WERI-Rb-1 (cell line): ENCODE measurements around the gene ZYX.

Source experiments
- DNase-seq: peaks from one replicate; pipeline ENCODE4 v3.0.0-alpha.2; 2020
- H3K27ac ChIP-seq: fragments of 250-450 bp; sonication (Bioruptor Pico); 2 replicates; pipeline ENCODE4 v1.5.1; 2020; ENCODE audit warnings: mild to moderate bottlenecking, moderate library complexity
- H3K27me3 ChIP-seq: fragments of 250-450 bp; sonication (Bioruptor Pico); 2 replicates; pipeline ENCODE4 v1.5.1; 2021; ENCODE audit warnings: mild to moderate bottlenecking, low read depth, moderate library complexity; ENCODE audit not compliant: insufficient read depth, severe bottlenecking
- H3K36me3 ChIP-seq: fragments of 250-450 bp; sonication (Bioruptor Pico); 2 replicates; pipeline ENCODE4 v1.5.1; 2020; ENCODE audit warnings: mild to moderate bottlenecking, moderate library complexity
- H3K4me3 ChIP-seq: 2 replicates; pipeline ENCODE4 v1.5.1; 2011; ENCODE audit warnings: low read depth, mild to moderate bottlenecking, control low read depth, low read length
- H3K9me3 ChIP-seq: fragments of 250-450 bp; sonication (Bioruptor Pico); 2 replicates; pipeline ENCODE4 v1.5.1; 2021; ENCODE audit warnings: mild to moderate bottlenecking, moderate library complexity; ENCODE audit not compliant: severe bottlenecking
- TF ChIP-seq, protein P1 (sequence below): IDR thresholded peaks from 2 replicates; pipeline ENCODE4 v1.5.1; 2011; ENCODE audit warnings: low read depth, mild to moderate bottlenecking, control low read depth, inconsistent platforms, low read length

The ZYX gene

DNA sequence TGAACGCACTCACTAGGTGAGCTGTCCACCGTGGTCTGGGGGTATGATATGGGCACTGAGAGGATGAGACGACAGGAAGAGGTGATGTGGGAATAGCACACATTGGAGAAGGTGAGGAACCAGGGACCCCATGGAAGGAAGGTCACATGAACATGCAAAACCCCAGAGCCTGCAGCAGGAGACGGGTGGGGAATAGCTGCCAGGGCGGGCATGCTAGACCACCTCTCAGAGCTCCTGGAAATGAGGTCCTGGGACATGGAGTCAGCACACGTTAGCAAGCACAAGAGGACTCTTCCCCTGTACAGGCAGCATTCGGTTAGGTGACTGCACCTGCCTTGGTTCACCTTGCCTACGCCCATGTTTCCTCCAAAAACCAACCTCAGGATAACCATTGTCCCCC lies 26.8 kb upstream of the ZYX start:
- TF ChIP-seq, protein P1, sequence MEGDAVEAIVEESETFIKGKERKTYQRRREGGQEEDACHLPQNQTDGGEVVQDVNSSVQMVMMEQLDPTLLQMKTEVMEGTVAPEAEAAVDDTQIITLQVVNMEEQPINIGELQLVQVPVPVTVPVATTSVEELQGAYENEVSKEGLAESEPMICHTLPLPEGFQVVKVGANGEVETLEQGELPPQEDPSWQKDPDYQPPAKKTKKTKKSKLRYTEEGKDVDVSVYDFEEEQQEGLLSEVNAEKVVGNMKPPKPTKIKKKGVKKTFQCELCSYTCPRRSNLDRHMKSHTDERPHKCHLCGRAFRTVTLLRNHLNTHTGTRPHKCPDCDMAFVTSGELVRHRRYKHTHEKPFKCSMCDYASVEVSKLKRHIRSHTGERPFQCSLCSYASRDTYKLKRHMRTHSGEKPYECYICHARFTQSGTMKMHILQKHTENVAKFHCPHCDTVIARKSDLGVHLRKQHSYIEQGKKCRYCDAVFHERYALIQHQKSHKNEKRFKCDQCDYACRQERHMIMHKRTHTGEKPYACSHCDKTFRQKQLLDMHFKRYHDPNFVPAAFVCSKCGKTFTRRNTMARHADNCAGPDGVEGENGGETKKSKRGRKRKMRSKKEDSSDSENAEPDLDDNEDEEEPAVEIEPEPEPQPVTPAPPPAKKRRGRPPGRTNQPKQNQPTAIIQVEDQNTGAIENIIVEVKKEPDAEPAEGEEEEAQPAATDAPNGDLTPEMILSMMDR: no peak
- DNase-seq: no peak
- no peaks in the 10 kb centered on the region for H3K27me3 ChIP-seq

DNA sequence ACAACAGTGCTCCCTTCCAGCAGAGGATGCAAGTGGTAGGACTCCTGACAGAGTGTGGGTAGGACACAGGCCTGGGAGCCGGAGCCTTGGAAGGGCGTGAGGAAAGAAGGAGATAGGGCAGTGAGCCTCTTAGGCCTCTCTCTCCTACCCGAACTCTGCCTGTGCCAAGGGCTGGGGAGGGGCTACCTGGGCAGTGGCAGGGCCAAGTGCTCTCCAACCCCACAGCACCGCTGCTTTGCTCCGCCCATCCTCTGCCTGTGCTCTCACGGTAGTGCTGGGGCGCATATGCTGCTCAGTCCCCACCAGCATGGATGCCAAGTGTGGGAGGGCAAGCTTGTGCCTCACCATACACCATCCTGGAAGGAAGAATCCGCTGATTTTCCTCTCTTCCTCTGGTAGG lies 26.2 kb upstream of the ZYX start:
- Histone ChIP-seq H3K36me3 (no peaks in the 10 kb centered on the region), H3K4me3 (no peak overlapping the region), H3K9me3 (no peaks in the 10 kb centered on the region), H3K27ac (no peak overlapping the region), H3K27me3 (no peaks in the 10 kb centered on the region)
- TF ChIP-seq, protein P1: no peak
- no peak for DNase-seq

More for the DNA sequence above, 26.8 kb upstream of the ZYX start:
- Histone ChIP-seq H3K27ac (no peak overlapping the region), H3K36me3 (no peaks in the 10 kb centered on the region), H3K9me3 (no peaks in the 10 kb centered on the region), H3K4me3 (no peak overlapping the region)

DNA sequence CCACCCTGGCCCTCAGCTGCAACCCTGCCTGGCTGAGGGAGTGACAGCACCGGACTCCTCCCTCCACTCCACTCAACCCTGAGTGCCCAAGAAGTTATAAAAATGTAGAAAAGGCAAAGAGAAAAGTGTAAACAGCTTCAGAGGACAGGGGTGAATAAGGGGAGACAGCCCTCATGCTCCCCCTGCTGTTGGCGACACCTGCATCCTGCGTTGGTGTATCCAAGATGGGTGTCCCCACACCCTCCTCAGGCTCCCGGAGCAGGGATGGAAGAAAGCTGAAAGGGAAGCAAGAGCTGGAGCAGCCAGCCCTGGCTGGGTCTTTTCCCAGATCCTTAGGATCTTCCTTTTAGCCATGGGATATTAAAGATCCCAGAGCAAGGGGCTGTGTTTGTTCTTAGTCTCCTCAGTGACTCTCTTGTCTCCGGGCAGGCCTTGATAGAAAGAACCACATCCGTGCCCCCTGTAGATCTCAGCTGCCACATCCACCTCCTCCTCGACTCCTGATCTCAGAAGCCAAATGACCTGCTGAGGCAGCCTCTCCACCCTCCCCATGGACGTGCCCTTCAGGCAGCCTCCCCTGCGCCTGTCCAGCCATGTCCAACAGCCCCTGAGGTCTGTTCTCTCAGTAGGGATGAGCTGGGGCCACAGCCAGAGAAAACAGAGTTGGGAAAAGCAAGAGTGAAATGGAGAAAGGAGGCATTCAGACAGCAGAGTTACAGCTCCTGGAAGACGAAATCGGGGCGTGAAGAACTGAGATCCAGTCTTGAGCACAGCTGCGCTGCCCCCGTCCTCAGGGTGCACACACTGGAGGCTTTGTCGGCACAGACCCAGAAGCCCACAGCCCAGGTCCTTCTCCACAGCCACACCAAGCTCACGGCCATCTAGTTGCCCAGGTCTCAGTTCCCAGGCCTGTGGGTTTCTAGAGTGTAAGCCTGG lies 25.4 kb upstream of the ZYX start:
- TF ChIP-seq, protein P1: peak; percentile 35; the same call in 1 of the 2 replicates
- Histone ChIP-seq H3K27me3 (peaks cover under 1% of the 10 kb centered on the region), H3K9me3 (no peaks in the 10 kb centered on the region), H3K36me3 (no peaks in the 10 kb centered on the region), H3K4me3 (no peak overlapping the region), H3K27ac (no peak overlapping the region)
- no peak for DNase-seq

DNA sequence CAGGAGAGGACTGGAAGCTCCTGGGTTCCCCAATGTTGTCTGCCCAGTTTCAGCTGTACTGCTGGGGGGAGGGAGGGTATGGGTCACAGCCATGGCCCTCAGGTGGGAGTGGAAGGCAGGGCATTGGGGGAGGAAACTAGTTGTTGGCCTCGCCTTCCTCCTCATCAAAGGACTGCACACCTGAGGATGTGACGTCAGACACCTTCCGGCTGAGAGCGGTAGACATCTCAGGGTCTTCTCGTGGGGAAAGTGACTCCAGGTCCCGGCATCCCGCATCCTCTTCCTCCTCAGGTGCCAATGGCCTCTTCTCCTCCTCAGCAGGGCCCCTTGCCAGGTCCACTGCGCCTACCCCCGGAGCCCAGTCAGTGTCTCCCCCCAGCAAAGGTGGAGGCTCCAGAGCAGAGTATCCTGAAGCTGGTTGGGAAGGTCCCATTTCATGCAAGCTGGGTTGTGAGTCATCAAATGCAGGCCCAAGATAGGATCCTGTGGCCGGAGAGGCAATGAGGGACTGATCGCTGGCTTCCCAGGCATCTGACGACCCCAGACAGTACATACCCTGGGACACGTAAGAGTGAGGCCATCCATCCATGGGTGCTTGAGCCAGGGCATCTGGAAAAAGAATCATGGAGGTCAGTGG lies 24.6 kb upstream of the ZYX start:
- no peak for DNase-seq
- no peak overlapping the region for H3K4me3 ChIP-seq
- no peak overlapping the region for H3K27ac ChIP-seq
- TF ChIP-seq, protein P1: no peak
- H3K27me3 ChIP-seq: peaks cover 4% of the 10 kb centered on the region
- no peaks in the 10 kb centered on the region for H3K36me3 ChIP-seq
- H3K9me3 ChIP-seq: no peaks in the 10 kb centered on the region

DNA sequence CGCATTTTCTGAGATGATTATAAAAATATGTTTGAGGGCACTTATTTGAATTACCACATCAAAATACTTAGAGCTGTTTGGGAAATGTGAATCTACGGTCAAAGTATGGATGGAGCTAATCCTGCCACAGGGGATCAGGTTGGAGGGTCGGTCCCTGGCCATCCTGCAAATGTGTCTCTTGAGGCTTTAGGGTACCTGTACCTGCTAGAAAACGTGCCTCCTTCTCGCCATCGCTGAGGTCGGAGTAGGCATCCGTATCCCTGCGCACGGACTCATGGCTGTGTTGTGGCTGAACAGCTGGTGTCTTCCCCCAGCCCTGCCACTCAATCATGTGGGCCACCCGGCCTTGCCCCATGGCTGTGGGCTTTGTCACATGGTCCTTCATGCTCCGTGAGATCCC lies 22.5 kb upstream of the ZYX start:
- Histone ChIP-seq H3K27ac (no peak overlapping the region), H3K27me3 (peaks cover 13% of the 10 kb centered on the region), H3K9me3 (no peaks in the 10 kb centered on the region), H3K36me3 (no peaks in the 10 kb centered on the region), H3K4me3 (no peak overlapping the region)
- TF ChIP-seq, protein P1: no peak
- no peak for DNase-seq
